NCI-H2171 treated with DMSO at 0.1 percent for 48 hours (cell line): ENCODE measurements around the gene BMPR1A.
"Not testable (repeated sequence)": the region's sequence is repeated elsewhere in the genome, so short reads cannot be mapped to it uniquely, and the experiment has no call there.

ENCODE experiments used
- DNase-seq: peaks from one replicate; lab custom pipeline; 2025; lab: John Stamatoyannopoulos, UW

BMPR1A gene

DNA sequence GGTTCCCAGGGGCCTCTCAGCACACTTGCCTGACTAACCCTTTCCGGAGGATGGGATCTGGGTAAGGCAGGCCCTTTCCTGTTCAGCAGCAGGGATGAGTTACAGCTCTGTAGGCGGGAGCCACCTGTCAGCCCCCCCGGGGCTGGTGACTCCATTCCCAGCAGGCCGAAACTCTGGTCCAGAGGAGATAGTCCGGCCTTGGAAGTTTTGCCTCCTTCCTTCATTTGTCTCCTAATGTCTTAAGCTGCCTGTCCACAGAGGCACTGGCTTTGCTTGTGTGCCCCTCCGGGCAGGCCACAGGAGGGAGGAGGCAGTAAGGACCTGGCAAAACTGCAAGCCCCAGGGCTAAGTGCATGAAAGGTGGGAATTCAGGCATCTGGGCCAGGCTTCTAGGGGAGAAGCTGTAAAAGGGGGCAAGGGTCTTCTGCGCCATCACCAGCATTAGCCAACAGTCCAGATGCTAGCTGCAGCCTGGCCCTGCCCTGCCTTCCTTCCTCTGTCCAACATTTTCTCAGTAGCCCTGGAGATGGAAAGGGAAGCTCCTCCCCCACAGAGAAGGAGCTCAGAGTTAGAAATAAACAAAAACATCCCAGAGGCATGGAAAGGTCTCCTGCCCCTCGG lies 213.1 kb downstream of the BMPR1A start:
- peak; percentile 48 for DNase-seq

DNA sequence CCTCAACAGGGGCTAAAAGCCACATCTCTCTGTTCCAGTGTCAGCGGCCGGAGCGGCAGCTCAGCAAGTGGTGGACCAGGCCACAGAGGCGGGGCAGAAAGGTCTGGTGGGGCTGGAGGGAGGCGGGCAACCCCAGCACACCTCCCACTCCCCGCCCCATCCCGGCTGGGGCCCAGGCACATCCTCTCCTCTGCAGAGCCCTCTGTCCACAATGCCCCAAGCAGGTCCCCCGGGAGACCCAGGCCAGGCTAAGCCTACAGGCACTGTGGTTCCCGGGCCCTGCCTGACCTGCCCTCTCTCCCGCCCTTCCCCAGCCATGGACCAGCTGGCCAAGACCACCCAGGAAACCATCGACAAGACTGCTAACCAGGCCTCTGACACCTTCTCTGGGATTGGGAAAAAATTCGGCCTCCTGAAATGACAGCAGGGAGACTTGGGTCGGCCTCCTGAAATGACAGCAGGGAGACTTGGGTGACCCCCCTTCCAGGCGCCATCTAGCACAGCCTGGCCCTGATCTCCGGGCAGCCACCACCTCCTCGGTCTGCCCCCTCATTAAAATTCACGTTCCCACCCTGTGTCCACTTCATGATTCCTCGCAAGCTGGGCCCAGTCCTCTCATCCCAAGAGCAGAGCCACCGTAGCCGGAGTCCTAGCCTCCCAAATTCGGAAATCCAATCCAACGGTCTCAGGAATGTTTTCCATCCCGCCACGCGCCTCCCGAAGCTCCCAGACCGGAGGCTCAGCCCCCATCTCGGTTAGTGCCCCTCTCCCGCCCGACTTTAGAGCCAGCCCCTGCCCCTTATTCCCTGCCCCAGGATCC lies 214.0 kb downstream of the BMPR1A start:
- DNase-seq, result no peak

DNA sequence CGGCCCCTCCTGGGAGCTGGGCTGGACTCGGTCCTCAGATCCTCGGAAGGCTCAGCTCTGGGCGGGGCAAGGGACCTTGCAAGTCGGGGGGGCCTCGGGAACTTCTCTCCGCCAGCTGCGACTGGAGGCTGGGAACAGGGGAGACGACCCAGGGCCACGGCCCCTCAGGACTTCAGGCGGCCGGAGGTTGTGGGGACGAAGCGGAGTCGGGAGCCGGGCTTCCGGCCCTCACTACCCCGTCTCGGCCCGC lies 214.5 kb downstream of the BMPR1A start:
- DNase-seq, result no peak

DNA sequence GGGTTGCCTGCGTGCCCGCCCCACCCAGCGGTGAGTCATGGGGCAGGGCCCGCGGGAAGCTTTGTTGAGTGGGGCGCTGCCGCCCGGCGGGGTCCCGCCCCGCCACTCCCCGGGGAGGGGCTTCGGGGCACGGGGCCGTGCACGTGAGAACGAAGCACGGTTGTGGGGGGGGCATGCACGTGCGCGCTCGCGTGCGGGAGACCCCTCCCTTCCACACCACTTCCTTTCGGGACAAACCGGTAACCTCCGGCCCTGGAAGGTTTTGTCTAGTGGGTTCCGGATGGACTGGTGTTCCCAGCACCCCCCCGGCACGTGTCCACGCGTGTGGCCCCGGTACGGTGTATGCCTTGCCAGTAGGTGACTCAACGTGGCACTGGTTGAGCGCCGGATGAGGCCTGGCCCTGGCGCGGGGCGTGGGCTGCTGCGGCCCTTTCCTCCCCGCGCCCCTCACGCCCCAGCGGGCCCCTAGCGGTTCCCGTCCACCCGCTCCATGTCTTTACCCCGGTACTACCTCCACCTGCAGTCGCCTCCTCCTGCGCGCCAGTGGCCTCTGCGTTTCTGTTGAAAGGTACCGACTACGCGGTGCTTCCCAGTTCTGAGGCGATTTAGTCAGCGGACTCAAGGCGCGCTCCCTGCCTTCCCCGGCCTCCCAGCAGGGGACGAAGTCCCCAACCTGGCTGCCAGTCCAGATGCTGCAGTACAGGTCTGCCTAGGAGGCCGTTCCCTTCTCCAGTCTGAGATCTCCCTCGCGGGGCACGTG lies 215.0 kb downstream of the BMPR1A start:
- DNase-seq, result peak; percentile 60

DNA sequence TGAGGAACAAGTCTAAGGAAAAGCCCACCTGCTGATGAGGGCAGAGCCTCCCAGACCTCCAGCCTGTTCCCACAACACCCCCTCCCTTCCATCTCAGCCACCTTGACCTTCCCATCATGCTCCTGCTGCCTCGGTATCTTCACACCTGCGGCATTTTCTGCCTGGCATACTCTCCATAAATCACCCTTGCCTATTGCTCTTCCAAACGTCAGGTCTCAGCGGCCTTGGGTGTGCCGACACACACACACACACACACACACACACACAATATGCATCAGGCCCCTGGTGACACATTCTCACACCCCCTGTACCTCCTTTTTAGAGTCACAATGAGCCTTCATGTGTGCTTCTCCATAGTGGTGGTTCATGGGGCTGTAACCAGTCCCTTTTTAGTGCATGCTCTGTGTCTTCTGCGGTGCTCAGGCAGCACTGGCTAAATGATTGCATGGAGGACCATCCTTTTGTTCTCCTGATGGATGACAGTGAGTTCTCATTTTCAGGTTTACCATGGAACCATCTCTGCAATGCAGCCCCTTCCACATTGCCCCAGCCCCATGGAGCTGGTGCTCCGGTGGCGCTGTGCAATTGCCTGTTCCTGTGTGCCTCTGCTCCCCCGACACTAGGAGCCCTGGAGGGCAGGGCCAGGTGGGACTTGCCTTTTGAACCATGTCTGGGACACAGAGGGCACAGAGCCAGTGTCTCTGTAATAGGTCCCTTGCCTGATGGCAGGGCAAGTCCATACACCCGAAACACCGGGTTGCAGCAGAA lies 216.4 kb downstream of the BMPR1A start:
- no peak for DNase-seq

DNA sequence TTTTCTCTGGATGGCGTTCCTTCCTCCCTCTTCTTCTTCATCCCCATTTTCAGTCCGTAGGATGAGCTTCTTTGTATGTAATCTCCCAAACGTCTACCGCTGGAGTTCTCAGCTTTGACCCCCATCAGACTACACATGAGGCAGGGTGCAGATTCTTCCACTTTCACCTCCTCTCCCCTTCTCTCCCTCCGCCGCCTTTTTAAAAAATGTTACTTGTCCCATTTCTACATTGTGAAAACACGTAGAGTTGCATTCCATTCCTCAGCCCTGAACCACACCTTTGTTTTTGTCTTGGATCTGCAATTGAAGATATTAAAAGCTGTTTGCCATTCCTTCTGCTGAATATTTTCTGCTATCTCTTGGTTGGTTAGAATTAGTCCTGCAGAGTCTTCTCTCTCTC lies 218.1 kb downstream of the BMPR1A start:
- DNase-seq, result no peak

DNA sequence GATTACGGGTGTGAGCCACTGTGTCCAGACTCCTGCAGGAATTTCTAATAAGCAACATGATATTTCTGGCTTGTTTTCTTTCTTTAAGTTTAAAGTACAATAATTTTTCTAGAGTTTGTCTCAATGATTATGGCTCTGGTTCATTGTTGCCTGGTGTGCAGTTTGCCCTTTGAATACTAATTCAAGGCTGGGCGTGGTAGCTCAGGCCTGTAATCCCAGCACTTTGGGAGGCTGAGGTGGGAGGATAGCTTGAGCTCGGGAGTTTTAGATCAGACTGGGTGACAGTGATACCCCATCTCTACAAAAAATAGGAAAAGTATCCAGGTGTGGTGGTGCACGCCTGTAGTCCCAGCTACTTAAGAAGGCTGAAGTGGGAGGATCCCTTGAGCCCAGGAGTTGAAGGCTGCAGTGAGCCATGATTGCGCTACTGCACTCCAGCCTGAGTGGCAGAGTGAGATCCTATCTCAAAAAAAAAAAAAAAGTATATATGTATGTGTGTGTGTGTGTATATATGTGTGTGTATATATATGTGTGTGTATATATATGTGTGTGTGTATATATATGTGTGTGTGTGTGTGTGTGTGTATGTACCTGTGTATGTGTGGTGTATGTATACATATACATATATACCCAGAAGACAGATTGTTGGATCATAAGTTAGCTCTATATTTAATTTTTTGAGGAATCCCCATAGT lies 220.1 kb downstream of the BMPR1A start:
- DNase-seq, result no peak

DNA sequence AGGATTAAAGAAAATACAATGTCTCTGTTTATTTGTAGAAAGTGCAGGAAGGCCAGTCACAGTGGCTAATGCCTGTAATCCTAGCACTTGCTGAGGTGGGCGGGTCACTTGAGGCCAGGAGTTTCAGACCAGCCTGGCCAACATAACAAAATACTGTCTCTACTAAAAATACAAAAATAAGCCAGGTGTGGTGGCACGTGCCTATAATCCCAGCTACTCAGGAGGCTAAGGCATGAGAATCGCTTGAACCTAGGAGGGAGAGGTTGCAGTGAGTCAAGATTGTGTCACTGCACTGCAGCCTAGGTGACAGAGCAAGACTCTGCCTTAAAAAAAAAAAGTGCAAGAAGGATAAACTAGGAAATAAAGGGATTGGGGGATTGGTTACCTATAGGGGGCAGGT lies 222.0 kb downstream of the BMPR1A start:
- DNase-seq, result not testable (repeated sequence)

DNA sequence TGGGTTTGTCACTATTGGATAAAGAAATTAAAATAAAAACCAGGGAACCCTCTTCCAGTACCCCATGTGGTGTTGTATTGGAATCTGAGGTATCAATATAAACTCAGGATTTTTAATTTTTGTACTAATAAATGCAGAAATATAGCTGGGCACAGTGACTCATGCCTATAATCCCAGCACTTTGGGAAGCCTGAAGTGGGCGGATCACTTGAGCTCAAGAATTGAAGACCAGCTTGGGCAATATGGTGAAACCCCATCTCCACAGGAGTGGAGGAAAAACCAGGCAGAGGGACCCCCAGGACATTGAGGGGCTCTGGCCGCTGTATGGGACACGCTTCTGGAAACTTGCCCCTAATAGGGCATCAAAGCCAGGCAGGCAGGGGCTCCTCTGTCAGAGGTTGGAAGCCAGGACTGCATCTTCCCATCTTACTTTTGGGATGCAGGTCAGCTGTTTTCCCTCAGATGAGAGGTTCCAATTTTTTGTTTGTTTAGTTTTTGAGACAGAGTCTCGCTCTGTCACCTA lies 222.9 kb downstream of the BMPR1A start:
- DNase-seq, result no peak

DNA sequence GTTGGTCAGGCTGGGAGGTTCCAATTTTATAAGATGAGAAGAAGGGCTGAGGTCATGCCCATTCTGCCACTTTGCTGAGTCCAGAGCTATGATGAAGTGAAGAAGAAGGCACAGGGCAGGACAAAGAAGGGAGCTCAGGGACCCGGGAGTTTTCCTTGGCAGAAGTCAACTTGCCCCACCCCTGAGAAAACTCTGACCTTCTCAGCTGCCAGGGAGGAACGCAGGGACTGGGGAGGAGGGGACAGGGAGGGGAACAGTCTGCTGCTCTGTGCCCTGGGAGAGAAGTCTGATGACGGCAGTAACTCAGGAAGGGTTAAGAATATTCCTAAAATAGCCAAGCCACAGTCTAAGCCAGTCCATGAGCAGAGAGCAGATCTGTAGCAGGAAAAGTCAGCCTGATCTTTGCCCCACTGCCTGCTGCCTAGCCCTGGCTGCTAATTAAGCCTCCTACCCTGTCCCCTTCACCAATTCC lies 223.6 kb downstream of the BMPR1A start:
- DNase-seq, result no peak

DNA sequence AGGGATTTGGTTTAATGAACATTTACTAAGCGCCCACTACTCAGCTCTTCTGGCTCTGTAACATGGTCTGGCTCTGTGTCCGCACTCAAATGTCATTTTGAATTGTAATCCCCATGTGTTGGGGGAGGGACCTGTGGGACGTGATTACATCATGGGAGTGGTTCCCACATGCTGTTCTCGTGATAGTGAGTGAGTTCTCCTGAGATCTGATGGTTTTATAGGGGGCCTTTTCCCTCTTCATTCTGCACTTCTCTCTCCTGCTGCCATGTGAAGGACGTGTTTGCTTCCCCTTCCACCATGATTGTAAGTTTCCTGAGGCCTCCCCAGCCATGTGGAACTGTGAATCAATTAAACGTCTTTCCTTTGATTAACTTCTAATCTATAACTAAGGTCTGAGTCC lies 224.6 kb downstream of the BMPR1A start:
- DNase-seq, result not testable (repeated sequence)

DNA sequence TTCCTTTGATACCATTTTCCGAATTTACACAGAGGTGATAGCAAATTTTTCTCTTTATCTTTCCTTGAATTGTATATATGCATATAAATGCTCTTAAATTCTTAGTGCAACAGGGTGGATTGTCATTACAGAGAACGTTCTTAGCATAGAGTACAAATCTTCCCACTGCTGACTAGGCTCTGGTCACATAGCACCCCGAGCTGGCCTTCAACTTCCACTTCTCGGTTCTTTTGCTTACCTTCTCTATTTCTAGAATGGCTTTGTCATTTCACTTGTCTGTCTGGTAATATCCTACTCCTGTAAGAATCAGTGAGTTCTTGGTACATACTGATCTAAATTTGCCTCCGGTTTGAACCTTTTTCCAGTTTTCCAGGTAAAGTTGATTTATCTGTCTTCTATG lies 225.3 kb downstream of the BMPR1A start:
- no peak for DNase-seq
